BJ (cell line): ENCODE data around the gene PPP1R3E. TPM values are rescaled to one million over a fixed set of nuclear protein-coding genes. Genes with fewer than 3 reads are reported as not detected.

ENCODE experiments used
- CTCF ChIA-PET: fragments of 350-600 bp; formaldehyde crosslinking; extraction: SDS; loops from one replicate; lab custom pipeline; 2021; ENCODE audit warnings: antibody characterized with exemption, inconsistent platforms; lab: Yijun Ruan, JAX
- POLR2A ChIA-PET: fragments of 300-600 bp; sonication (Branson Sonifier 250); formaldehyde crosslinking; extraction: SDS; loops from one replicate; lab custom pipeline; 2021; ENCODE audit warnings: antibody characterized with exemption; lab: Charles Lee
- DNase-seq: peaks from one replicate; pipeline ENCODE4 v3.0.0-alpha.2; 2011; ENCODE audit warnings: low read depth
- H3K27me3 ChIP-seq: 2 replicates; pipeline ENCODE4 v1.6.0; 2011; ENCODE audit warnings: low read length; ENCODE audit not compliant: control insufficient read depth, insufficient read depth
- H3K36me3 ChIP-seq: 2 replicates; pipeline ENCODE4 v1.5.1; 2011; ENCODE audit warnings: low read length; ENCODE audit not compliant: control insufficient read depth, insufficient read depth
- H3K4me3 ChIP-seq: 2 replicates; pipeline ENCODE4 v1.5.1; 2011; ENCODE audit warnings: low read depth, mild to moderate bottlenecking, control low read depth, low read length
- polyA plus RNA-seq: library from polyadenylated mRNA; depleted of rRNA; stranded (reverse); fragments of >200 nt; gene quantifications from 2 replicates; pipeline ENCODE4 v1.2.3, GENCODE V29; 2011
- TF ChIP-seq, protein P1 (sequence below): IDR thresholded peaks from 2 replicates; pipeline ENCODE4 v1.5.1; 2011; ENCODE audit warnings: low read depth, mild to moderate bottlenecking, control low read depth, inconsistent platforms, low read length, moderate library complexity; ENCODE audit not compliant: insufficient read depth

Gene PPP1R3E
- polyA plus RNA-seq, 1 experiment, result 2.8 TPM

DNA sequence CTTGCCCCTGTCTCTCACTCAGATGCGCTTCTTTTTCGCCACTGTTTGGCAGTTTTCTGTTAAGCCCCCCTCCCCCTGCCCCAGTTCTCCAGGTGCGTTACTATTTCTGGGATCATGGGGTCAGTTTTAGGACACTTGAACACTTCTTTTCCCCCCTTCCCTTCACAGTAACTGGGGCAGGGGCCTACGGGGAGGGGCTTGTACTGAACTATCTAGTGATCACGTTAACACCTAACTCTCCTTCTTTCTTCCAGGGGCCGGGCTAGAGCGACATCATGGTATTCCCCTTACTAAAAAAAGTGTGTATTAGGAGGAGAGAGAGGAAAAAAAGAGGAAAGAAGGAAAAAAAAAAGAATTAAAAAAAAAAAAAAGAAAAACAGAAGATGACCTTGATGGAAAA, 22.3 kb upstream of the PPP1R3E start:
- no peaks in the 10 kb centered on the region for H3K27me3 ChIP-seq
- ChIA-PET CTCF (interaction anchor here (0.9 to 1.7 kb wide), 2 partner anchors 21 to 55 kb away, joined by 3 to 4 read pairs; no protein-coding TSS in a partner anchor), POLR2A (no interaction called here)
- TF ChIP-seq, protein P1, sequence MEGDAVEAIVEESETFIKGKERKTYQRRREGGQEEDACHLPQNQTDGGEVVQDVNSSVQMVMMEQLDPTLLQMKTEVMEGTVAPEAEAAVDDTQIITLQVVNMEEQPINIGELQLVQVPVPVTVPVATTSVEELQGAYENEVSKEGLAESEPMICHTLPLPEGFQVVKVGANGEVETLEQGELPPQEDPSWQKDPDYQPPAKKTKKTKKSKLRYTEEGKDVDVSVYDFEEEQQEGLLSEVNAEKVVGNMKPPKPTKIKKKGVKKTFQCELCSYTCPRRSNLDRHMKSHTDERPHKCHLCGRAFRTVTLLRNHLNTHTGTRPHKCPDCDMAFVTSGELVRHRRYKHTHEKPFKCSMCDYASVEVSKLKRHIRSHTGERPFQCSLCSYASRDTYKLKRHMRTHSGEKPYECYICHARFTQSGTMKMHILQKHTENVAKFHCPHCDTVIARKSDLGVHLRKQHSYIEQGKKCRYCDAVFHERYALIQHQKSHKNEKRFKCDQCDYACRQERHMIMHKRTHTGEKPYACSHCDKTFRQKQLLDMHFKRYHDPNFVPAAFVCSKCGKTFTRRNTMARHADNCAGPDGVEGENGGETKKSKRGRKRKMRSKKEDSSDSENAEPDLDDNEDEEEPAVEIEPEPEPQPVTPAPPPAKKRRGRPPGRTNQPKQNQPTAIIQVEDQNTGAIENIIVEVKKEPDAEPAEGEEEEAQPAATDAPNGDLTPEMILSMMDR, result no peak
- peaks cover 9% of the 10 kb centered on the region for H3K36me3 ChIP-seq
- DNase-seq, result no peak
- no peak overlapping the region for H3K4me3 ChIP-seq

DNA sequence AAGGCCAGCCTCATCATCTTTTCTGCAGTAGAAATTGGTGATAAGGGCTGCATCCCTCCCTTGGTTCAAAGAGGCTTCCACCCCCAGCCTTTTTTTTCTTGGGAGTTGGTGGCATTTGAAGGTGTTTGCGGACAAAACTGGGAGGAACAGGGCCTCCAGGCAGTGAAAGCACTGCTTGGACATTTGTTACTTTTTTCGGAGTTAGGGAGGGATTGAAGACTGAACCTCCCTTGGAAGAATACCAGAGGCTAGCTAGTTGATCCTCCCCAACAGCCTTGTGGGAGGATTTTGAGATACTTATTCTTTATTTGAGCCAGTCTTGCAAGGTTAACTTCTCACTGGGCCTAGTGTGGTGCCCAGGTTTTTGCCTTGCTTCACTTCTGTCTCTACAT, 21.8 kb upstream of the PPP1R3E start:
- no peak overlapping the region for H3K4me3 ChIP-seq
- POLR2A ChIA-PET, result no interaction called here
- H3K27me3 ChIP-seq, result no peaks in the 10 kb centered on the region
- H3K36me3 ChIP-seq, result peaks cover 9% of the 10 kb centered on the region
- CTCF ChIA-PET, result interaction anchor here (0.9 to 1.7 kb wide), 2 partner anchors 22 to 55 kb away, joined by 3 to 4 read pairs; no protein-coding TSS in a partner anchor
- TF ChIP-seq, protein P1, result no peak
- no peak for DNase-seq

DNA sequence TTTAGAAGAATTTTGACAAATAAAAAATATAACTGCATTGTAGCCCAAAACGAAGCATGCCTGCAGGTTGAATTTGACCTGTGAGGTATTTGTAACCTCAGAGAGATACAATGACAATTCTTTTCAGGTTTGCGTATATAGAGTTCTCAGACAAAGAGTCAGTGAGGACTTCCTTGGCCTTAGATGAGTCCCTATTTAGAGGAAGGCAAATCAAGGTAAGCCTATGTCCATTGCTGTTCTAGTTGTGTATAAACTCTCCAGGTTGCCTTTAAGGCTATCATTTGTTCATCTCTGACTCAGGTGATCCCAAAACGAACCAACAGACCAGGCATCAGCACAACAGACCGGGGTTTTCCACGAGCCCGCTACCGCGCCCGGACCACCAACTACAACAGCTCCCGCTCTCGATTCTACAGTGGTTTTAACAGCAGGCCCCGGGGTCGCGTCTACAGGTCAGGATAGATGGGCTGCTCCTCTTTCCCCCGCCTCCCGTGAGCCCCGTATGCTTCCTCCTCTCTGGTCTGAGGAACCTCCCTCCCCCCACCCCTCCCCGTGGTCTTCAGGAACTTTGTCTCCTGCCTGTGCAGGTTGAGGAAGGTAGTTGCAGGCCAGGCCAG, 21.3 kb upstream of the PPP1R3E start:
- TF ChIP-seq, protein P1, result no peak
- DNase-seq, result no peak
- Histone ChIP-seq H3K27me3 (no peaks in the 10 kb centered on the region), H3K4me3 (no peak overlapping the region), H3K36me3 (peaks cover 9% of the 10 kb centered on the region)
- ChIA-PET CTCF (interaction anchor here (1.7 to 2.2 kb wide), 2 partner anchors 22 to 56 kb away, joined by 3 to 10 read pairs; no protein-coding TSS in a partner anchor), POLR2A (no interaction called here)

DNA sequence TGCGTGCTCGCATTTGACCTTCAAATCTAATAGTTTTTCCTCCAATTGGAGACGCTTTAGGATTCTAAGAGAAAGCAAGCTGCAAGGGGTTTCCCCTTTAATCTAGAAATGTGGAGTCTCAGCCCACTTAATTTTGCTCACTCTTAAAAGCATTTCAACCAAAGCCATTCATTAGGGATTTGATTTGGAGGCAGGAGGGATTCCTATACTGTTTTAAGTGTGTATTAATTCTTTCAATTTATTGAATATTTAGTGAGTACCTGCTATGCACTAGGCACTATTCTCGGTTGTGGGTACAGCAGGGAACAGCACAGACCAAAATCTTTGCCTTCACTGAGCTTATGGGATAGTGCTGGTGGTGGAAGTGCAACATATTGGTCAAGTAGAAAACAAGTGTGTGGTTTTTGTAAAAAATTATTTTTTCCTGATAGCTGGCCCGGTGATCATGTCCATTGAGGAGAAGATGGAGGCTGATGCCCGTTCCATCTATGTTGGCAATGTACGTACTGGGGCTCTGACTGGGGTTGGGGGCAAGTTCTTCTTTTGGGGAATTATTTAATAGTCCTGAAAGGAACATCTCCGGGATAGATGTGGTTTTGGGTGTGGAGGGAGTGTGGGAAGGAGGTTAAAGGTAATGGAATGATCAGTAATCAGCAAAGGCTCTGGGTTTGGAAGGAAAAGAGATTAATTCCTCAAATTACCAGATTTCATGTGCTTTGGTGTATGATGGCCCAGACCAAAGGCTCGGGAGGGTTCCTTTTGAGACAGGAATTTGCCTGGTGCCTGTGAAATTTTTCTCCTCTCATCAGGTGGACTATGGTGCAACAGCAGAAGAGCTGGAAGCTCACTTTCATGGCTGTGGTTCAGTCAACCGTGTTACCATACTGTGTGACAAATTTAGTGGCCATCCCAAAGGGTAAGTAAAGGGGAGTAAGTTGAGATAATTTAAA, 20.2 kb upstream of the PPP1R3E start:
- TF ChIP-seq, protein P1, result no peak
- DNase-seq, result no peak
- Histone ChIP-seq H3K36me3 (peaks cover 11% of the 10 kb centered on the region), H3K27me3 (no peaks in the 10 kb centered on the region), H3K4me3 (peak overlapping the region; percentile 60)
- ChIA-PET POLR2A (interaction anchor here (0.5 to 0.6 kb wide), 2 partner anchors 14 to 37 kb away, joined by 3 to 6 read pairs; partner anchors contain the start of gene HOMEZ), CTCF (interaction anchor here (0.6 to 2.2 kb wide), 10 partner anchors 11 to 240 kb away, joined by 3 to 10 read pairs (median 3); partner anchors contain the start of gene BCL2L2)
